A549 treated with AZD9567 at 1 μM for 4 hours (cell line): ENCODE data around the gene MID1. TPM values are rescaled to one million over a fixed set of nuclear protein-coding genes. Genes with fewer than 3 reads are reported as not detected.

Source experiments
- total RNA-seq: library from RNA; stranded (reverse); fragments of 200-300 nt; extraction: Qiagen RNA extraction; gene quantifications from 5 replicates; pipeline ENCODE4 v1.2.3, GENCODE V29; 2022; ENCODE audit not compliant: insufficient read depth

The MID1 gene
- total RNA-seq, result 21.3 to 33.6 TPM (median 29.3 TPM) in 5 replicates

GRCh38 chrX:10620121-10620699 lies at the start of gene MID1:
MID1 (minus strand) TSS chrX:10620585; CDS start chrX:10567547, 53,038 bp downstream.

